Prostate gland (tissue), 2 donors: ENCODE results near the gene CFAP91.

Experiments used
- CTCF ChIP-seq, 4 experiments: fragments of 200-600 bp in 2 of 4; fragments of 450-650 bp in 2 of 4; sonication (generic) in 2 of 4; IDR thresholded peaks; 1 replicate in 3 of 4; 2 replicates in 1 of 4; pipeline ENCODE4 v1.5.1; 2016 to 2019; ENCODE audit warnings: antibody characterized with exemption in 4 of 4, mild to moderate bottlenecking in 2 of 4, moderate library complexity in 2 of 4
- POLR2A ChIP-seq: fragments of 450-650 bp; IDR thresholded peaks from one replicate; pipeline ENCODE4 v1.6.1; 2016; ENCODE audit warnings: antibody characterized with exemption, mild to moderate bottlenecking
- POLR2AphosphoS5 ChIP-seq: sonication (generic); formaldehyde crosslinking; IDR thresholded peaks from one replicate; pipeline ENCODE4 v1.6.1; 2017; ENCODE audit warnings: antibody characterized with exemption

GRCh38 chr3:119677641-119677934, 25.2 kb upstream of the CFAP91 start:
- TF ChIP-seq CTCF (IDR thresholded peaks at IDR 0.05) = no peak
- TF ChIP-seq POLR2AphosphoS5 = no peak
- TF ChIP-seq POLR2A = no peak
